Gastroesophageal sphincter (tissue), 4 donors: ENCODE data around the gene MEA1. TPM values are rescaled to one million over a fixed set of nuclear protein-coding genes. Genes with fewer than 3 reads are reported as not detected.

Experiments used
- ATAC-seq: fragments of 150-250 bp; one replicate; pipeline ENCODE4 v1.9.1; 2016; ENCODE audit warnings: mild to moderate bottlenecking, moderate library complexity
- H3K27ac ChIP-seq, 4 donors: fragments of 200-600 bp; sonication (generic) in 3 of 4; 1 replicate in 3 of 4; 2 replicates in 1 of 4; pipeline ENCODE4 v1.5.1; 2016 to 2019
- H3K27me3 ChIP-seq: fragments of 200-600 bp; sonication (generic); one replicate; pipeline ENCODE4 v1.5.1; 2019
- H3K36me3 ChIP-seq, 2 donors: fragments of 200-600 bp; sonication (generic); one replicate each; pipeline ENCODE4 v1.5.1; 2019; ENCODE audit warnings: control low read depth in 1 of 2
- H3K4me1 ChIP-seq, 3 donors: fragments of 200-600 bp; sonication (generic); 1 replicate in 2 of 3; 2 replicates in 1 of 3; pipeline ENCODE4 v1.5.1; 2016 to 2019; ENCODE audit warnings: control low read depth in 2 of 3
- H3K4me3 ChIP-seq, 2 donors: fragments of 200-600 bp; sonication (generic); one replicate each; pipeline ENCODE4 v1.5.1; 2019; ENCODE audit warnings: mild to moderate bottlenecking in 1 of 2, moderate library complexity in 1 of 2
- H3K9me3 ChIP-seq, 3 donors: fragments of 200-600 bp; sonication (generic); one replicate each; pipeline ENCODE4 v1.5.1; 2017 to 2019; ENCODE audit warnings: control low read depth in 2 of 3
- CTCF ChIP-seq, 4 experiments: fragments of 200-600 bp in 2 of 4; fragments of 450-650 bp in 2 of 4; sonication (generic) in 1 of 4; IDR thresholded peaks; one replicate each; pipeline ENCODE4 v1.5.1; 2017 to 2019; ENCODE audit warnings: antibody characterized with exemption in 4 of 4, mild to moderate bottlenecking in 2 of 4, moderate library complexity in 2 of 4
- EP300 ChIP-seq: sonication (generic); formaldehyde crosslinking; IDR thresholded peaks from one replicate; pipeline ENCODE4 v1.6.1; 2017; ENCODE audit warnings: antibody characterized with exemption, mild to moderate bottlenecking
- POLR2A ChIP-seq, 2 donors: fragments of 450-650 bp; IDR thresholded peaks; one replicate each; pipeline ENCODE4 v1.6.1; 2017; ENCODE audit warnings: antibody characterized with exemption in 2 of 2, mild to moderate bottlenecking in 2 of 2, moderate library complexity in 1 of 2
- POLR2AphosphoS5 ChIP-seq: sonication (generic); formaldehyde crosslinking; IDR thresholded peaks from one replicate; pipeline ENCODE4 v1.6.1; 2017; ENCODE audit warnings: antibody characterized with exemption
- WGBS, 2 donors: methylation state at CpG; one replicate each; pipeline ENCODE4 v1.1.5; 2018; ENCODE audit warnings: low coverage in 1 of 2; 5-methylcytosine and 5-hydroxymethylcytosine counted together
- total RNA-seq, 4 donors: library from RNA; depleted of rRNA; stranded (reverse); fragments of >200 nt; gene quantifications; one replicate each; pipeline ENCODE4 v1.1.0, GENCODE V29; 2016

MEA1 gene
- total RNA-seq, 4 donors from 2014 or later, result 56.0 to 62.1 (median 58.3) TPM

- no peak for ATAC-seq
- peaks cover 0 to 71% of the 10 kb centered on the region in 2 donors for H3K36me3 ChIP-seq
- H3K9me3 ChIP-seq, result no peaks in the 10 kb centered on the region
- peaks cover 0 to 24% (median 8%) of the 10 kb centered on the region in 3 donors for H3K4me1 ChIP-seq
- TF ChIP-seq CTCF (IDR thresholded peaks at IDR 0.05) (peak in 1 of 4 experiments; percentile 24), EP300 (no peak), POLR2A (IDR thresholded peaks at IDR 0.05) (no peak)
- no peaks in the 10 kb centered on the region for H3K27me3 ChIP-seq
- no peak overlapping the region for H3K4me3 ChIP-seq
- H3K27ac ChIP-seq, result no peak overlapping the region
- 60 to 83% methylated on average over 1 to 2 of the region's 9 CpGs for WGBS, 2 donors
These were observed 49.7 kb downstream of the MEA1 start for GRCh38 chr6:42963855-42964605.

- WGBS, 2 donors, result 40 to 100% methylated on average over 1 of the region's 12 CpGs
- Histone ChIP-seq H3K27me3 (no peaks in the 10 kb centered on the region), H3K36me3 (peaks cover 0 to 64% of the 10 kb centered on the region in 2 donors), H3K4me3 (no peak overlapping the region), H3K4me1 (peaks cover 0 to 24% (median 8%) of the 10 kb centered on the region in 3 donors), H3K9me3 (no peaks in the 10 kb centered on the region), H3K27ac (no peak overlapping the region)
- no peak for ATAC-seq
- no peak for TF ChIP-seq POLR2AphosphoS5
- TF ChIP-seq CTCF (IDR thresholded peaks at IDR 0.05), result no peak
- no peak for TF ChIP-seq POLR2A (IDR thresholded peaks at IDR 0.05)
- no peak for TF ChIP-seq EP300
These were observed 50.4 kb downstream of the MEA1 start for GRCh38 chr6:42963179-42963854.

GRCh38 chr6:42962502-42963178, 51.1 kb downstream of the MEA1 start:
- ATAC-seq, result no peak
- H3K36me3 ChIP-seq, result peaks cover 0 to 57% of the 10 kb centered on the region in 2 donors
- TF ChIP-seq EP300, result no peak
- no peak for TF ChIP-seq POLR2A (IDR thresholded peaks at IDR 0.05)
- TF ChIP-seq CTCF (IDR thresholded peaks at IDR 0.05), result no peak
- TF ChIP-seq POLR2AphosphoS5, result no peak

GRCh38 chr6:42962096-42962495, 51.6 kb downstream of the MEA1 start:
- H3K4me3 ChIP-seq, result no peak overlapping the region
- peaks cover 0 to 24% (median 8%) of the 10 kb centered on the region in 3 donors for H3K4me1 ChIP-seq
- TF ChIP-seq CTCF (IDR thresholded peaks at IDR 0.05), result no peak
- TF ChIP-seq EP300, result no peak
- no peak for TF ChIP-seq POLR2AphosphoS5
- TF ChIP-seq POLR2A (IDR thresholded peaks at IDR 0.05), result no peak
- H3K27ac ChIP-seq, result no peak overlapping the region
- no peaks in the 10 kb centered on the region for H3K27me3 ChIP-seq
- no peaks in the 10 kb centered on the region for H3K9me3 ChIP-seq
- 84 to 89% methylated on average over 4 to 10 of the region's 12 CpGs for WGBS, 2 donors
- H3K36me3 ChIP-seq, result peaks cover 0 to 52% of the 10 kb centered on the region in 2 donors
- ATAC-seq, result no peak

More at GRCh38 chr6:42962502-42963178, 51.1 kb downstream of the MEA1 start:
- WGBS, 2 donors, result 70% methylated on average over 2 of the region's 13 CpGs; no CpG with 5 or more reads in 1 of the 2 donors
- peaks cover 0 to 24% (median 8%) of the 10 kb centered on the region in 3 donors for H3K4me1 ChIP-seq
- H3K9me3 ChIP-seq, result no peaks in the 10 kb centered on the region
- H3K27ac ChIP-seq, result no peak overlapping the region
- no peaks in the 10 kb centered on the region for H3K27me3 ChIP-seq
- no peak overlapping the region for H3K4me3 ChIP-seq

Other genes starting within 250 kb of the MEA1 start
- 10 to 100 TPM; 13.9 to 28.5 (median 23.2) TPM for gene BICRAL, start 231.9 kb downstream of the MEA1 start, total RNA-seq
- gene RPL7L1, start 134.3 kb downstream of the MEA1 start, total RNA-seq, result 100 to 1,000 TPM in 1 of 4 donors, 10 to 100 TPM in 3; 61.1 to 106 (median 87.9) TPM
- not detected for gene PTCRA, start 97.9 kb downstream of the MEA1 start, total RNA-seq
- 10 to 100 TPM; 23.3 to 37.9 (median 36.8) TPM for gene CNPY3, start 84.5 kb downstream of the MEA1 start, total RNA-seq
- 1 to 10 TPM in 3 of 4 donors, not detected in 1; 2.6 to 3.6 (median 2.6) TPM for gene GNMT, start 53.2 kb downstream of the MEA1 start, total RNA-seq
- gene PEX6, start 34.8 kb downstream of the MEA1 start, total RNA-seq, result 10 to 100 TPM in 3 of 4 donors, 1 to 10 TPM in 1; 9.8 to 23.5 (median 21.2) TPM
- 10 to 100 TPM; 30.0 to 45.1 (median 36.3) TPM for gene PPP2R5D, start 29.4 kb downstream of the MEA1 start, total RNA-seq
- 100 to 1,000 TPM in 3 of 4 donors, 10 to 100 TPM in 1; 96.9 to 145 (median 129) TPM for gene KLHDC3, start 303 bp upstream of the MEA1 start, total RNA-seq
- gene RRP36, start 7.7 kb upstream of the MEA1 start, total RNA-seq, result 10 to 100 TPM; 52.8 to 62.5 (median 59.8) TPM
- 10 to 100 TPM; 10.9 to 16.6 (median 13.5) TPM for gene CUL7, start 39.9 kb upstream of the MEA1 start, total RNA-seq
- gene MRPL2, start 45.5 kb upstream of the MEA1 start, total RNA-seq, result 10 to 100 TPM; 17.3 to 35.4 (median 21.2) TPM
- gene KLC4, start 45.7 kb upstream of the MEA1 start, total RNA-seq, result 10 to 100 TPM; 18.0 to 43.4 (median 30.2) TPM
- 10 to 100 TPM in 1 of 4 donors, 1 to 10 TPM in 3; 2.0 to 11.6 (median 7.7) TPM for gene PTK7, start 62.4 kb upstream of the MEA1 start, total RNA-seq
- 100 to 1,000 TPM in 3 of 4 donors, 10 to 100 TPM in 1; 92.6 to 192 (median 117) TPM for gene SRF, start 157.3 kb upstream of the MEA1 start, total RNA-seq
- 10 to 100 TPM; 23.2 to 36.6 (median 24.2) TPM for gene CUL9, start 168.2 kb upstream of the MEA1 start, total RNA-seq
- 10 to 100 TPM; 66.5 to 95.0 (median 86.6) TPM for gene DNPH1, start 215.5 kb upstream of the MEA1 start, total RNA-seq
- under 1 TPM in 2 of 4 donors, not detected in 2; 0.08 to 0.20 TPM for gene TTBK1, start 229.5 kb upstream of the MEA1 start, total RNA-seq